Right lobe of liver (tissue), 4 donors: Measurements from ENCODE around the gene TAS2R46.

Source experiments
- CTCF ChIP-seq, 4 donors: fragments of 200-600 bp in 3 of 4; fragments of 450-650 bp in 1 of 4; IDR thresholded peaks; one replicate each; pipeline versions ENCODE4 v1.5.1 to v1.8.0; 2016 to 2022; ENCODE audit warnings: antibody characterized with exemption in 4 of 4, mild to moderate bottlenecking in 2 of 4
- POLR2A ChIP-seq: fragments of 450-650 bp; IDR thresholded peaks from one replicate; pipeline ENCODE4 v1.6.1; 2017; ENCODE audit warnings: antibody characterized with exemption, mild to moderate bottlenecking
- donor health status: DM: no; HTN: no; CAD: no.
- donor health status: DM: no; HTN: no; CAD: no.
- donor health status: DM: no; HTN: yes; CAD: no.

GRCh38 chr12:11059041-11059440 lies 3.1 kb downstream of the TAS2R46 start:
- TF ChIP-seq CTCF (IDR thresholded peaks at IDR 0.05): no peak
- no peak for TF ChIP-seq POLR2A
